Ramos (cell line): ENCODE data around the gene FCRL3.
"Not testable (repeated sequence)": the region's sequence is repeated elsewhere in the genome, so short reads cannot be mapped to it uniquely, and the experiment has no call there.

Experiments
- in situ Hi-C: fragments of 300-500 bp; cut with MboI; formaldehyde crosslinking; loops from one replicate; pipeline ENCODE4 v1.14.3; 2022; ENCODE audit warnings: low sequenced_read_pairs; ENCODE audit not compliant: unreplicated experiment

The FCRL3 gene, protein sequence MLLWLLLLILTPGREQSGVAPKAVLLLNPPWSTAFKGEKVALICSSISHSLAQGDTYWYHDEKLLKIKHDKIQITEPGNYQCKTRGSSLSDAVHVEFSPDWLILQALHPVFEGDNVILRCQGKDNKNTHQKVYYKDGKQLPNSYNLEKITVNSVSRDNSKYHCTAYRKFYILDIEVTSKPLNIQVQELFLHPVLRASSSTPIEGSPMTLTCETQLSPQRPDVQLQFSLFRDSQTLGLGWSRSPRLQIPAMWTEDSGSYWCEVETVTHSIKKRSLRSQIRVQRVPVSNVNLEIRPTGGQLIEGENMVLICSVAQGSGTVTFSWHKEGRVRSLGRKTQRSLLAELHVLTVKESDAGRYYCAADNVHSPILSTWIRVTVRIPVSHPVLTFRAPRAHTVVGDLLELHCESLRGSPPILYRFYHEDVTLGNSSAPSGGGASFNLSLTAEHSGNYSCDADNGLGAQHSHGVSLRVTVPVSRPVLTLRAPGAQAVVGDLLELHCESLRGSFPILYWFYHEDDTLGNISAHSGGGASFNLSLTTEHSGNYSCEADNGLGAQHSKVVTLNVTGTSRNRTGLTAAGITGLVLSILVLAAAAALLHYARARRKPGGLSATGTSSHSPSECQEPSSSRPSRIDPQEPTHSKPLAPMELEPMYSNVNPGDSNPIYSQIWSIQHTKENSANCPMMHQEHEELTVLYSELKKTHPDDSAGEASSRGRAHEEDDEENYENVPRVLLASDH

DNA sequence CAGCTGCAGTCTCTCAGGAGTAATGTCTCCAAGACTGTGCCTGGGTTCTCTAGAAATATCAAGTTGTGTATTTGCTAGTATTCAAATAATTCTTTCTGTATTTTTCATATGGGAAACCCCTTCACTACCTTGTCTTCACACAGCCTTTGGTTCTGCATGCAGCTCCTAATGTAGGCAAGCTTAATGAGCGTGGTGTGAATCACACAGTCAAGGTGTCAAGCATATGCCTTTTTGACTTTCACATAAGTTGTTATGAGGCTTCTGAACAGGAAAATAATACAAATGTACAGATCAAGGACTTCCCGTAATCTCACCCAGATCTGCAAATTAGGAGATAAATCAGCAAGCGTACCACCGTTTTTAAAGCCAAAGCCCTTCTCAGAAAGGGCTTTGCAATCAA, at the start of gene FCRL3:
FCRL3 (minus strand) TSS at position 38 of the 400 bp plus-strand sequence. CDS start 280 bp downstream, outside the sequence.
- in situ Hi-C loops: no loop called here

DNA sequence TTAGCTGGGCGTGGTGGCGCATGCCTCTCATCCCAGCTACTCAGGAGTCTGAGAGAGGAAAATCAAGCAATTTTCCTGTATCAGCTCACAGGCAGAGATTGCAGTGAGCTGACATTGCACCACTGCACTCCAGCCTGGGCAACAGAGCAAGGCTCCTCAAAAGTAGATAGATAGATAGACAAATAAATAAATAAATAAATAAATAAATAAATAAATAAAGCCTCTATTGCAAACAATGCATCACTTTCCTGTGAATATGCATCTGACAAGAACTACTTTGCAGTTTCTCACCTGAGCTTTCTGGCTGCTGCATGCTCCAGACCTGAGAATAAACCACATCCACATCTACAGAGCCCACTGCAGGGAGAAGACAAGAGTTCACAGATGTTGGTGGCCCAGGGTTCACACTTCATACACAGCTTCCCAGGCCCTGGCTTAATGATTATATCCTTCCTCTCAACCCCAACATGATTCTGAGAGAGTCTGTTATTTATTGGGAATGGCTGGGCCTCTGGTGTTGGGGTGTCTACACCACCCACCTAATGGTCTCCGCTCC, 47.8 kb upstream of the FCRL3 start:
- in situ Hi-C loops: no loop called here

DNA sequence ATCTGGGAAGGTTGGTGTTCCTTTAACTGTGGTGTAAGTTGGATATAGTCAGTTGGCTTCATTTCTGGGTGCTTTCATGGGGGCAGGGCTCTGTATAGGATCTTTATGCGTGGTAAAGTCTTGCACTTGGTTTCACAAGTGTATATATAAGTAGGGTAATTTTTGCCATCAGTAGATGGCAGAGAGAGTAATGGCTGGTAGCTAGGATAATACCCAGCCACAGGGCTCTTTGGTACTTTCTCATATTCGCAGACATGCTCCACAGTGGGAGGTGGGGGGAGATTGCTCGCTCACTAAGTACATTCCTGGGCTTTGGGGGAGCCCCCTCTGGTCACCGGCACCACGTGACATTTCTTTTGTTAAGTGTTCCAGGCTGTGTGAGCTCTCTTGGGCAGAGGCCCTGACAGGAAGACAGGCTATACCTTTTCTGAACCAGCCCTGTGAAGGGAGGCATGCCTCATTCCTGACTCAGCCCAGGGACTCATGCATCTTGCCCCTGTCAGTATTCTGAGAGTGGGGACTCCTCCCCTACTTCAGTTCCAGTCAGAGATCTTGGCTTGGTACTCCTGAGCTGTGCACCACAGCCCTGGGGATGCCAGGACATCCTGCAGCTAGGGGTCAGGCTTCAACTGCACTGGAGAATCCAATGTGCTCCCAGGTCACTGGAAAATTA, 38.8 kb upstream of the FCRL3 start:
- in situ Hi-C loops: no loop called here

DNA sequence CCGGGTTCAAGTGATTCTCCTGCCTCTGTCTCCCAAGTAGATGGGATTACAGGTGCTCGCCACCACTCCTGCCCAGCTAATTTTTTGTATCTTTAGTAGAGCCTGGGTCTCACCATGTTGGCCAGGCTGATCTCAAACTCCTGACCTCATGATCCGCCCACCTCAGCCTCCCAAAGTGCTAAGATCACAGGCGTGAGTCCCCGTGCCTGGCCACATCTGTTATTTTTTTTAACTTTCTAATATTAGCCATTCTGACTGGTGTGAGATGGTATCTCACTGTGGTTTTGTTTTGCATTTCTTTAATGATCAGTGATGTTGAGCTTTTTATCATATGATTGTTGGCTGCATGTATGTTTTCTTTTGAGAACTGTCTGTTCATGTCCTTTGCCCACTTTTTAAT, 35.4 kb upstream of the FCRL3 start:
- in situ Hi-C loops: not testable (repeated sequence)

DNA sequence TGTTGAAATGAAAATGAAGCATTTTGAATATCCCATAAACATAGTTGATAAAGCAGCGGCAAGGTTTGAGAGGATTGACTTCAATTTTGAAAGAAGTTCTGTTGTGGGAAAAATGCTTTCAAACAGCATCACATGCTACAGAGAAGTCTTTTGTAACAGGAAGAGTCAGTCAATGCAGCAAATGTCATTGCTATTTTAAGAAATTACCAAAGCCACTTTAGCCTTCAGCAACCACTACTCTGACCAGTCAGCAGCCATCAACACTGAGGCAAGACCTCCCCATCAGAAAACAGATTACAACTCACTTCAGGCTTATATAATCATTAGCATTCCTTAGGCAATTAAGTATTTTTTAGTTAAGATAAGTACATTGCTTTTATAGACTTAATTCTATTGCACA, 33.8 kb upstream of the FCRL3 start:
- in situ Hi-C loops: no loop called here

DNA sequence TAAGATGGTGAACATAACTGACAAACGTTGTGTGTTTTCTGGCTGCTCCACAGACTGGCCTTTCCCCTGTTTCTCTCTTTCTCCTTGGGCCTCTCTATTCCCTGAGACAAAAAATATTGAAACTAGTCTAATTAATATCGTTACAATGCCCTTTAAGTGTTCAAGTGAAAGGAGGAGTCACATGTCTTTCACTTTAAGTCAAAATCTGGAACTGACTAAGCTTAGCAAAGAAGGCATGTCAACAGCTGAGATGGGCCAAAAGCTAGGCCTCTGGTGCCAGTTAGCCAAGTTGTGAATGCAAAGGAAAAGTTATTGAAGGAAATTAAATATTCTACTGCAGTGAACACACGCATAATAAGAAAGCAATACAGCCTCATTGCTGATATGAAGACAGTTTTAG, 32.2 kb upstream of the FCRL3 start:
- in situ Hi-C loops: no loop called here

DNA sequence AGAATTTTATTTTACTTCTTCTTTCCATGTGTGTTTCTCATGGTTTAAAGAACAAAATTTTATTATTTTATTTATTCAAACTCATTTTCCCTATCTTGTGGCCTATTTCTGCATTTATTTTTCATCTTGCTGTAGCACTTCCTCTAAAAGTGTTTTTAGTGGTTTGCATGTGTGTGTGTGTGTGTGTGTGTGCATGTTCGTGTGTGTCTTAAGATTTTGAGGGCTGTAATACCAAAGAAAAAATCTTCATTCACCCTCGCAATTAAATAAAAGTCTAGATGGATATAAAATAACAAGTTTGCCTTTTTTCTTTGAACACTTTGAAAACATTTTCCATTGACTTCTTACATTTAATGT, 24.6 kb upstream of the FCRL3 start:
- in situ Hi-C loops: no loop called here

DNA sequence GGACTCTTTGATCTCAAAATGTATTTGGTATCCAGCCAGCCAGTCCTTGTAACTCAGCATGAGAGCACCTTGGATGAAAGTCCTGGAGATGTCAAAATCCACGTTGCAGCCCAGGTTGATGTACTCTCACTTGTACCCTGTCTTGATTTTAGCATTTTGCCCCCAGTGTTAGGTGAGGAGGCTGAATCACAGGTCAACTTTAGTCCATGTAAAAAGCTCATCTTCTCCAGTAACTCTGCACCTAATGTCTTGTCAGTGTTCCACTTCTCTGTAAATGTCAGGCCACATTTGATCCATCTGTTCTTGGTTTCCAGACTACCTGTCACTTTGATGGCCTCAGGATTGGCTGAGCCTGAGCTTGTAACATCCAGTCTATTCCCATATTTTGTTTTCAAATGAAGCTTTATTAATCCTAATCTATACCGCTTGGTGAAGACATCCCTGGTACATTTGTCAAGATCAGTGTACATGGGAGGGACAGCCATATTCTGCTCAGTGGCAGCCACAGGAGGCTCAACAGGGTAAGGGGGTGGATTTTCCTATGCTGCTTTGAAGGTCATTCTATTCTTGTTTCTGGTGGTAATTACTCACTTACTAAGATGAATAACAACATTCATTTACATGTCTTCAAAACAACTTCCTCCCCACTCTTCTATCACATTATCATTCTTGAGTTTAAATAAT, 24.1 kb upstream of the FCRL3 start:
- in situ Hi-C loops: no loop called here

DNA sequence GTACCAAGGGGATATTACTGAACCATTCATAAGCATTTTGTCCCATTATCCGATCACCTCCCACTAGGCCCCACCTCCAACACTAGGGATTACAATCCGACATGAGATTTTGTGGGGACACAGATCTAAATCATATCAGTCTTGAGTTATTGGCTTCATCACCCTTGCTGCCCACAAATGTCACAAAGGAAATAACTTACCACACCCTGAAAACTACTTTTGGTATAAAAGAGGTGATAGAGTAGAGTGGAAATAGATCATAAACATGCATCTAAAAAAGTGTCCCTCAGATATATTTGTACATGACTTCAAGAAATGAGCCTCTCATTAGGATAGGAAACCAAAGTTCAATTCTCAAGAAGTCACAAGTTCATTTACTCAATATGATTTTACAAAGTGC, 22.6 kb upstream of the FCRL3 start:
- in situ Hi-C loops: no loop called here

DNA sequence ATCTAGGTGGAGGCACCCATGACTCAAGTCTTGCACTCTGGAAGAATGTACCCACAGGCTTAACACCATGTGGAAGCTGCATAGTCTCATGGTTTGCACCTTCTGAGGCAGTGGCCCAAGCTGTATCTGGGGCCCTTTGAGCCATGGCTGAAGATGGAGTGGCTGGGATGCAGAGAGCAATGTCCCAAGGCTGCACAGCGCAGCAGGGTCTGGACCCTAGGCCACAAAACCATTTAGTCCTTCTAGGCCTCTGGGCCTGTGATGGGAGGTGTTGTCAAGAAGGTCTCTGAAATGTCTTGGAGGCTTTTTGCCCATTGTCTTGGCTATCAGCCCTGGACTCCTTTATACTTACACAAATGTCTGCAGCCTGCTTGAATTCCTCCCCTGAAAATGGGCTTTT, 21.4 kb upstream of the FCRL3 start:
- in situ Hi-C loops: no loop called here

DNA sequence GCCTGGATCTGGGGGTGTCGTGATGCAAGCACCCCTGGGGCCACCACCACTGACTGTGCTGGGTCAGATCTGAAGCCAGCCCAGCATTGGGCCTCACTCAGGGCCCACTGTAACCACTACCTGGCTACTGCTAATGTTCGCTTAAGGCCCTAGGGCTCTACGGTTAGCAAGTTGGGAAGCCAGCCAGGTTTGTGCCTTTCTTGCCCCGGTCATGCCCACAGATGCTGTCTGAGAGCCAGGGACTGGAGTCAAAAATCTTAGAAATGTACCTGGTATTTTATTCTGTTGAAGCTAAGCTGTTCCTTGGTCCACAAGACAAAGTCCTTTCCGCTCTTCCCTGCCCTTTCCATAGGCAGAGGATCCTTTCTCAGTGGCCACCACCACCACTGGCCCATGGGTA, 15.2 kb upstream of the FCRL3 start:
- in situ Hi-C loops: no loop called here

DNA sequence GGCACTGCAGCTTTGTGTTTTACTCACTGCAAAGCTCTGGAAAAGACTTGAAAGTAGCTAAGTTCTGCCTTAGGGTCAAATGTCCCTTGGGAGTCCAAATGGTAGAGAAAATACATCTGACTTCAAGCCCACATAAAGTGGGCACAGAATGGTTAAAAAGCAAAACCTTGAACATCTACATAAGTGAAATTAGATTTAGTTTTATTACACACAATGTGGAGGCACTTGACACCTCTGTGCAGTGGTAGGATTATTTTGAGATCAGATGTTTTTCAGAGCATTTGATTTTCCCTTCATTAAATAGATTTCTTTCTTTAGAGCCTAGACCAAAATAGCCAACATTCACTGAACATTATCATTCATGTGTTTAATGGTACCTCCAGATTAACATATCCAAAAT, 11.2 kb upstream of the FCRL3 start:
- in situ Hi-C loops: no loop called here

DNA sequence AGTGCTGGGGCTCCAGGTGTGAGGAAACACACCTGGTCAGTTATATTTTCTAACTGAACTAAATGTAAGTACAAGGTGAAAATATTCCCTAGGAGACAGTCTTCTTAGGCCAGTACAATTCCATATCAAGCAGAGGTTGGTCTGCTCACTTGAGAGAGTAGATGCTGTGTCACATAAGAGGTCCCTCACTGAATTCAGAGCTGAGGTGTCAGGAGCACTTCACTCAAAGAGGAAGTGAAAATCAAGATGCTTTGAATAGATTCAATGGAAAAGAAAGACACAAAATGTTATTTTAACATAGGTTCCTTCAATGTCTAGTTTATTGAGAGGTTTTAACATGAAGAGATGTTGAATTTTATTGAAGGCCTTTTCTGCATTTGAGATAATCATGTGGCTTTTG, 4.3 kb upstream of the FCRL3 start:
- in situ Hi-C loops: no loop called here

DNA sequence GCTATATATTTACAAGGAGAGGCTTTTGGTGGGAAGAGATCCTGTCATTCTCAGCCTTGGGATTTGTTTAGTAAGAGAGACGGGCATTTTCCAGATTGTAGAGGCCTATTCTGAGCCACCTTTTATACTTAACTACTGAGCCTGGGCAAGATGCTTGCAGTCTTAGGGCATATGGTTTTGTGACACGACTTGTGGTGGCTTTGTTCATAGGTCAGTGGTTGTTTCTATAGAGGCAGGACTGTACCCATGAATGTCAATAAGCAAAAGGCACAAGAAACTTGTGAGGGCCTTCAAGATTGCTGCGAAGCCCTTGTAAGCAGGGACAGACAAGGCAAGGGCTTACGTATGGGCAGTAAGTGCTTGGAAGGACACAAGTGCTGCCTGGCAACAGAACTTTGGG, 3.4 kb upstream of the FCRL3 start:
- in situ Hi-C loops: no loop called here

DNA sequence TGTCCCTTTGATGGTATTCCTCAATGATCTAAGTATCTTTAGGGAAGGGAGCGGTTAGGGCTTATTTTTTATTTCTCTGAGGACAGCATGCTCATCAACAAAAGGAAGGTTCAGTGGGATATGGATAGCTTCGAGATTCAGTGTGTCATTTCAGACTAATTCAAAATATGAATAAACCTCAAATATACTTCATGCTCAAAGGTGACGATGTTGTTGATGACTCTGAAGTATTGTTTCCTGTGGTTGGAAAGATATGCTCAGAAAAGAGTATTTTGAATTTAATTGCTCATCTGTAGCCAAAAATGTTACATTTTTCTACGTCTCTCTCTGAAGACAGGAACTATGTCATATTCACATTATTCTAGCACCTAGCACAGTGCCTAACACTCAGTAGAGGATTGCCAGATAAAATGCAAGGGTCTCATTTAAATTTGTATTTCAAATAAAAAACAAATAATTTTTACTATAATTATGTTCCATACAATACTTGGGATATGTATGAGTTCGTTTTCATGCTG, 1.8 kb upstream of the FCRL3 start:
- in situ Hi-C loops: no loop called here

DNA sequence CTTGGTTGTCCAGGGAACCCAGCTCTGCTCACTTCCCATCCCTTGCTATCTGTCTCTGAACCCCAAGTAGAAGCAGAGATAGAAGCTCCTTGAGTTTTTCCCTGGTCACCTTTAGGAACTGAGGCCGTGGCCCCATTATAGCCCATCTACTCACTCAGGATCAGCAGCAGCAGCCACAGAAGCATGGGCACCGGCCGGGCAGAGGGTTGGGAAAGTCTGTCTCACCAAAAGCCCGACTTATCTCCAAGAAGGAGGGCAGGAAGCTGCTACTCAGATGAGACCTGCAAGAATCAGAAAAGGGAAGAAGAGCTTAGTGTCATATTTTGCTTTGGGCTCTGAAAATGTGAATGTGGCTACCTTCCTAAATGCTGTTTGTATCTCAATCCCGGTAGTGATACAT, 264 bp downstream of the FCRL3 start:
- in situ Hi-C loops: no loop called here

DNA sequence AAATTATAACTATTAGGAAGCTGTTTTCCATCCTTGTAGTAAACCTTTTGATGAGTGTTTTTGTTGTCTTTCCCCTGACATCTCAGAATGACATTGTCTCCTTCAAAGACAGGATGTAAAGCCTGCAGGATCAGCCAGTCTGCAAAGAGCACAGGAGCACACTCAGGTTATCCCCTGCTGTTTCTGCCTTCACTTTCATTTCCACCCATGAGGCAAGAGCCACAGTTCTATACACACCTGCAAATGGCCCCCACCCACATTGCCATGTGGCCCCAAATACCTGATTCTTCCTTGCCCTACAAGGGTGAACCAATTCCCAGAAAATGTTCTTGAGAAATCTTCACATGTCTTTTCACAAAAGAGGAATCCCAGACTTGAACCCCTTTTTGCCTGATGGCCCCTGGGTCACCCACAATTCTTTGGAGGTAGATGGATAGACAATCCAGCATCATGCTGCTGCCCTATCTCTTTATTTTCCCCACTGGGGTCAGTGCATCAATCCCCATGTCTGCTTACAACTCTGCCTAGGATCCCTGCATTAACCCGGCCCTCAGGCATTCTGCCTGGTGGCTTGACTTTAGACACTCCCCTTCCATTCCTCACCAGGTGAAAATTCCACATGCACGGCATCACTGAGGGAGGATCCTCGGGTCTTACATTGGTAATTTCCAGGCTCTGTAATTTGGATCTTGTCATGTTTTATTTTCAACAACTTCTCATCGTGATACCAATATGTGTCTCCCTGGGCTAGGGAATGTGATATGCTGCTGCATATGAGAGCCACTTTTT, 2.6 kb downstream of the FCRL3 start:
- in situ Hi-C loops: no loop called here

DNA sequence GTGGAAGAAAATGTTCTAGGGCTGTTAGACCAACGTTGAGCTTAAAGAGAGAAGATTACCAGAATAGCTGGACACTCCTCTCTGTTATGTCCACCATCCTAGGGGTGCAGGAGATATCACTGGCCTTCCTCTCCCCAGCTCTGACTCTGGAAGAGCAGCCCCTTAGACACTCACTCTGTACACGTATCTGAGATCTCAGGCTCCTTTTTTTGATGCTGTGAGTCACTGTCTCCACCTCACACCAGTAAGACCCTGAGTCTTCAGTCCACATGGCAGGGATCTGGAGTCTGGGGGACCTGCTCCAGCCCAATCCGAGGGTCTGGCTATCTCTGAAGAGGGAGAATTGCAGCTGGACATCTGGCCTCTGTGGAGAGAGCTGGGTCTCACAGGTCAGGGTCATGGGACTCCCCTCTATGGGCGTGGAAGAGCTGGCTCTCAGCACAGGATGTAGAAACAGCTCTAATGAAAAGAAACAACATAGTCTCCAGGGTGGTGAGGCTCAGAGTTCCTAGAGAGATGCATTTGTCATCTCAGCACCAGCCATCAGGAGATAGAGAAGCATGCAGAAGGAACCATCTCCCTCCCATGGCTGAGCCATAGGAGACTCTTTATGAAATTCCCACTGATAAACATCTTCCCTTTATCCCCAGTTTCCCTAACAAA, 3.5 kb downstream of the FCRL3 start:
- in situ Hi-C loops: no loop called here

DNA sequence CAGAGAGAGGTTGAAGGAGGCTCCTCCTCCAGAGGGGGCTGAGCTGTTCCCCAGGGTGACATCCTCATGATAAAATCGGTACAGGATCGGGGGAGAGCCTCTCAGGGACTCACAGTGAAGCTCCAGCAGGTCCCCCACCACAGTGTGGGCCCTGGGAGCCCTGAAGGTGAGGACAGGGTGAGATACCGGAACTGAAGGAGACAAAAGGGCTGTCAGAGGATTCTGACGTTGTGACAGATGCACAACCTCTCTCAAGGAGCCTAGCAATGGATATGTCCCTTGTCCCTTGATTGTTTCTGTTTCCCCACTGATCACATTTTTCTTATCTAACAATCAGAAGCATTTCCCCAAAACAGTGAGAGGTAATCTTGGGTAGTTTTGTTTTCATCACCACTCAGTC, 5.2 kb downstream of the FCRL3 start:
- in situ Hi-C loops: no loop called here
